Measurements from ENCODE around the gene GOPC.

Gene GOPC

GRCh38 chr6:117538615-117539014 lies 63.7 kb downstream of the GOPC start:
- Histone ChIP-seq H2AFZ (ENCODE audit: low read length) (no peak overlapping the region), H3F3A (ENCODE audit: insufficient read depth, low read length) (peaks cover 29% of the 10 kb centered on the region), H3K27ac (ENCODE audit: low read length) (peak overlapping the region; percentile 80), H3K36me3 (replicated peaks; ENCODE audit: insufficient read depth, low read length) (no peaks in the 10 kb centered on the region), H3K9me3 (replicated peaks; ENCODE audit: insufficient read depth, low read length) (no peaks in the 10 kb centered on the region), H3K9ac (ENCODE audit: low read length) (peak overlapping the region; percentile 30; the same call in 1 of the 2 replicates), H3K9me2 (replicated peaks; ENCODE audit: insufficient read depth, low read length) (no peaks in the 10 kb centered on the region), H3K4me2 (ENCODE audit: low read depth, low read length) (peak overlapping the region; percentile 40), H3K79me2 (ENCODE audit: low read length) (peaks cover 5% of the 10 kb centered on the region; the same call in 1 of the 2 replicates), H3K27me3 (replicated peaks; ENCODE audit: insufficient read depth, low read length) (no peaks in the 10 kb centered on the region), H3K4me1 (ENCODE audit: low read length) (peaks cover 49% of the 10 kb centered on the region), H3K4me3 (ENCODE audit: low read length) (no peak overlapping the region), H4K20me1 (ENCODE audit: insufficient read depth, low read length) (no peaks in the 10 kb centered on the region)
- DNase-seq: peak; percentile 86
- no peak for TF ChIP-seq EZH2 (optimal IDR thresholded peaks at IDR 0.05; ENCODE audit: low read depth, low read length)
- no peak for TF ChIP-seq EZH2phosphoT487 (IDR thresholded peaks at IDR 0.05; ENCODE audit: low read length)
- TF ChIP-seq CTCF (IDR thresholded peaks at IDR 0.05; ENCODE audit: low read length): no peak

- no peak overlapping the region for H3K27ac ChIP-seq (ENCODE audit: low read length)
- no peaks in the 10 kb centered on the region for H3K27me3 ChIP-seq (replicated peaks; ENCODE audit: insufficient read depth, low read length)
- TF ChIP-seq EZH2 (optimal IDR thresholded peaks at IDR 0.05; ENCODE audit: low read depth, low read length): no peak
- no peak for TF ChIP-seq EZH2phosphoT487 (IDR thresholded peaks at IDR 0.05; ENCODE audit: low read length)
- TF ChIP-seq CTCF (IDR thresholded peaks at IDR 0.05; ENCODE audit: low read length): no peak
- H4K20me1 ChIP-seq (ENCODE audit: insufficient read depth, low read length): no peaks in the 10 kb centered on the region
- no peak overlapping the region for H3K4me3 ChIP-seq (ENCODE audit: low read length)
- peaks cover 20% of the 10 kb centered on the region for H3F3A ChIP-seq (ENCODE audit: insufficient read depth, low read length)
- H3K4me2 ChIP-seq (ENCODE audit: low read depth, low read length): no peak overlapping the region
- H3K36me3 ChIP-seq (replicated peaks; ENCODE audit: insufficient read depth, low read length): no peaks in the 10 kb centered on the region
- no peaks in the 10 kb centered on the region for H3K9me2 ChIP-seq (replicated peaks; ENCODE audit: insufficient read depth, low read length)
- DNase-seq: no peak
- H3K4me1 ChIP-seq (ENCODE audit: low read length): peaks cover 34% of the 10 kb centered on the region
- no peaks in the 10 kb centered on the region for H3K9me3 ChIP-seq (replicated peaks; ENCODE audit: insufficient read depth, low read length)
- no peak overlapping the region for H2AFZ ChIP-seq (ENCODE audit: low read length)
- no peak overlapping the region for H3K9ac ChIP-seq (ENCODE audit: low read length)
- peaks cover 7% of the 10 kb centered on the region; the same call in 1 of the 2 replicates for H3K79me2 ChIP-seq (ENCODE audit: low read length)
Measured at GRCh38 chr6:117536317-117536716, 66.0 kb downstream of the GOPC start.

DNA sequence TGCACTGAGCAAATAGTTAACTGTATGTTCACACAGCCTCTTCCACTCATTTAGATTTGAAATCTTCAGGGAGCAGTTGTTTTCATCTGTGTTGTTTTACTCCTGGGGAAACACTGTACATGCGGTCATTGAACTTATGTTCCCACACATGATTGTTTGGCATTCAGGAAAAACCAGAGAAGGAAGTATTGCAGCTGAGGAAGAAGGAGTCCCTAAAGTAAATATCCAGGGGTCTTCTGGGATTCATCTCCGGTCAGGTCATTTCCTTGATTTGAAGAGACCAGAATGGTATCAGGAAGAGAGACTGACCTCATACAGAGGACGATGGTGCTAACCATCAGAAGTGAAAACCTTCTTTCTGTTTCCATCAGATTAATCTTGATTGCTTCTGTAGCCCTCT lies 67.3 kb downstream of the GOPC start:
- no peak overlapping the region for H3K9ac ChIP-seq (ENCODE audit: low read length)
- no peaks in the 10 kb centered on the region for H3K36me3 ChIP-seq (replicated peaks; ENCODE audit: insufficient read depth, low read length)
- no peaks in the 10 kb centered on the region for H3K9me3 ChIP-seq (replicated peaks; ENCODE audit: insufficient read depth, low read length)
- H3K27me3 ChIP-seq (replicated peaks; ENCODE audit: insufficient read depth, low read length): no peaks in the 10 kb centered on the region
- no peak overlapping the region for H3K4me2 ChIP-seq (ENCODE audit: low read depth, low read length)
- H3K79me2 ChIP-seq (ENCODE audit: low read length): peaks cover 4% of the 10 kb centered on the region; the same call in 1 of the 2 replicates
- no peak overlapping the region for H2AFZ ChIP-seq (ENCODE audit: low read length)
- TF ChIP-seq CTCF (IDR thresholded peaks at IDR 0.05; ENCODE audit: low read length): no peak
- TF ChIP-seq EZH2phosphoT487 (IDR thresholded peaks at IDR 0.05; ENCODE audit: low read length): no peak
- no peak for TF ChIP-seq EZH2 (optimal IDR thresholded peaks at IDR 0.05; ENCODE audit: low read depth, low read length)
- no peak for DNase-seq
- H4K20me1 ChIP-seq (ENCODE audit: insufficient read depth, low read length): no peaks in the 10 kb centered on the region
- H3K4me3 ChIP-seq (ENCODE audit: low read length): no peak overlapping the region
- peaks cover 20% of the 10 kb centered on the region for H3F3A ChIP-seq (ENCODE audit: insufficient read depth, low read length)
- no peak overlapping the region for H3K27ac ChIP-seq (ENCODE audit: low read length)
- H3K9me2 ChIP-seq (replicated peaks; ENCODE audit: insufficient read depth, low read length): no peaks in the 10 kb centered on the region
- H3K4me1 ChIP-seq (ENCODE audit: low read length): peaks cover 30% of the 10 kb centered on the region

All from MM.1S (cell line).